Loucy (cell line): ENCODE results near the gene FOXA2.

Source experiments
- H2AFZ ChIP-seq: fragments of 200-600 bp; sonication (generic); 2 replicates; pipeline ENCODE4 v1.6.0; 2016; ENCODE audit warnings: antibody characterized with exemption, mild to moderate bottlenecking, low read length, moderate library complexity
- H3F3A ChIP-seq: fragments of 200-600 bp; 2 replicates; pipeline ENCODE4 v1.6.0; 2016; ENCODE audit warnings: antibody characterized with exemption, low read depth, mild to moderate bottlenecking
- H3K27me3 ChIP-seq: fragments of 200-600 bp; sonication (generic); 2 replicates; pipeline ENCODE4 v1.6.1; 2014; ENCODE audit warnings: low read length, mild to moderate bottlenecking; ENCODE audit not compliant: insufficient read depth, poor library complexity, severe bottlenecking
- H3K36me3 ChIP-seq: fragments of 200-600 bp; sonication (generic); 2 replicates; pipeline ENCODE4 v1.6.1; 2016; ENCODE audit warnings: low read length; ENCODE audit not compliant: insufficient read depth
- H3K4me1 ChIP-seq: fragments of 200-600 bp; sonication (generic); 2 replicates; pipeline ENCODE4 v1.5.1; 2014; ENCODE audit warnings: low read length, mild to moderate bottlenecking; ENCODE audit not compliant: insufficient read depth, poor library complexity, severe bottlenecking
- H3K4me2 ChIP-seq: fragments of 200-600 bp; sonication (generic); 2 replicates; pipeline ENCODE4 v1.6.0; 2014; ENCODE audit warnings: antibody characterized with exemption, low read length, low read depth, mild to moderate bottlenecking; ENCODE audit not compliant: poor library complexity, severe bottlenecking
- H3K4me3 ChIP-seq: fragments of 200-600 bp; sonication (generic); 2 replicates; pipeline ENCODE4 v1.5.1; 2014; ENCODE audit warnings: low read length, mild to moderate bottlenecking, mixed read lengths; ENCODE audit not compliant: poor library complexity, severe bottlenecking
- H3K79me2 ChIP-seq: fragments of 200-600 bp; sonication (generic); 2 replicates; pipeline ENCODE4 v1.6.1; 2014; ENCODE audit warnings: low read length; ENCODE audit not compliant: insufficient read depth
- H3K9ac ChIP-seq: fragments of 200-600 bp; sonication (generic); 2 replicates; pipeline ENCODE4 v1.6.0; 2014; ENCODE audit warnings: mild to moderate bottlenecking, low read depth, low read length, moderate library complexity; ENCODE audit not compliant: poor library complexity, severe bottlenecking
- H3K9me2 ChIP-seq: fragments of 200-600 bp; sonication (generic); replicated peaks from 2 replicates; pipeline ENCODE4 v1.6.1; 2016; ENCODE audit warnings: low read depth, low read length, mixed read lengths
- H3K9me3 ChIP-seq: fragments of 200-600 bp; sonication (generic); 2 replicates; pipeline ENCODE4 v1.6.1; 2014; ENCODE audit warnings: mild to moderate bottlenecking, antibody characterized with exemption, low read length, low read depth; ENCODE audit not compliant: insufficient read depth
- H4K20me1 ChIP-seq: fragments of 200-600 bp; sonication (generic); 2 replicates; pipeline ENCODE4 v1.6.0; 2014; ENCODE audit warnings: antibody characterized with exemption, low read length, mild to moderate bottlenecking; ENCODE audit not compliant: insufficient read depth, poor library complexity, severe bottlenecking
- EZH2phosphoT487 ChIP-seq: fragments of 200-600 bp; IDR thresholded peaks from 2 replicates; pipeline ENCODE4 v1.6.1; 2018; ENCODE audit warnings: antibody characterized with exemption, mild to moderate bottlenecking, moderate library complexity, borderline replicate concordance
- TF ChIP-seq, protein P1 (sequence below): fragments of 200-600 bp; sonication (generic); conservative IDR thresholded peaks from 2 replicates; pipeline ENCODE4 v1.5.1; 2014; ENCODE audit warnings: mild to moderate bottlenecking, antibody characterized with exemption, low read length

The FOXA2 gene

DNA sequence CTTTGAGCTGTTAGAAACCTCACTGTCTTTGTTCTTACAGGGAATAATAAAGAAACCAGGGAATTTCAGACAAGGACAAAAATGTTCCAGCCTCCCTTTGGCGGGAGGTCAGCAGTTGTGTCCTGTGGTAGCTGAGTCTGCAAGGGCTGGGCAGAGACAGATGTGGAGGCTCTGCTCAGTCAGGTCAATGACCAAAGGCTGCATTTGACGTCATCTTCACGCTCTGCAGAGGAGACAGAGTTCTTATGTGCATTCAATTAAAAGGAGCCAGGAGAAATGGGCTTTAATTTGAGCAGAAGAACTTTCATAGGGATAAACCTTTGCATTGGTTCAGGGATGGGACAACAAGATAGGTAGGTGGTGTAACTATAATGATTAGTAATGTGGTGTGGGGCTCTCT, 45.1 kb upstream of the FOXA2 start:
- H3K4me2 ChIP-seq, result no peak overlapping the region
- no peaks in the 10 kb centered on the region for H4K20me1 ChIP-seq
- H3K4me3 ChIP-seq, result no peak overlapping the region
- no peaks in the 10 kb centered on the region for H3K27me3 ChIP-seq
- H3F3A ChIP-seq, result no peaks in the 10 kb centered on the region
- H3K9ac ChIP-seq, result no peak overlapping the region
- no peaks in the 10 kb centered on the region for H3K9me2 ChIP-seq
- no peaks in the 10 kb centered on the region for H3K36me3 ChIP-seq
- H3K79me2 ChIP-seq, result no peaks in the 10 kb centered on the region
- no peak overlapping the region for H2AFZ ChIP-seq
- H3K4me1 ChIP-seq, result no peaks in the 10 kb centered on the region
- H3K9me3 ChIP-seq, result no peaks in the 10 kb centered on the region
- TF ChIP-seq, protein P1, sequence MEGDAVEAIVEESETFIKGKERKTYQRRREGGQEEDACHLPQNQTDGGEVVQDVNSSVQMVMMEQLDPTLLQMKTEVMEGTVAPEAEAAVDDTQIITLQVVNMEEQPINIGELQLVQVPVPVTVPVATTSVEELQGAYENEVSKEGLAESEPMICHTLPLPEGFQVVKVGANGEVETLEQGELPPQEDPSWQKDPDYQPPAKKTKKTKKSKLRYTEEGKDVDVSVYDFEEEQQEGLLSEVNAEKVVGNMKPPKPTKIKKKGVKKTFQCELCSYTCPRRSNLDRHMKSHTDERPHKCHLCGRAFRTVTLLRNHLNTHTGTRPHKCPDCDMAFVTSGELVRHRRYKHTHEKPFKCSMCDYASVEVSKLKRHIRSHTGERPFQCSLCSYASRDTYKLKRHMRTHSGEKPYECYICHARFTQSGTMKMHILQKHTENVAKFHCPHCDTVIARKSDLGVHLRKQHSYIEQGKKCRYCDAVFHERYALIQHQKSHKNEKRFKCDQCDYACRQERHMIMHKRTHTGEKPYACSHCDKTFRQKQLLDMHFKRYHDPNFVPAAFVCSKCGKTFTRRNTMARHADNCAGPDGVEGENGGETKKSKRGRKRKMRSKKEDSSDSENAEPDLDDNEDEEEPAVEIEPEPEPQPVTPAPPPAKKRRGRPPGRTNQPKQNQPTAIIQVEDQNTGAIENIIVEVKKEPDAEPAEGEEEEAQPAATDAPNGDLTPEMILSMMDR, result no peak
- no peak for TF ChIP-seq EZH2phosphoT487

DNA sequence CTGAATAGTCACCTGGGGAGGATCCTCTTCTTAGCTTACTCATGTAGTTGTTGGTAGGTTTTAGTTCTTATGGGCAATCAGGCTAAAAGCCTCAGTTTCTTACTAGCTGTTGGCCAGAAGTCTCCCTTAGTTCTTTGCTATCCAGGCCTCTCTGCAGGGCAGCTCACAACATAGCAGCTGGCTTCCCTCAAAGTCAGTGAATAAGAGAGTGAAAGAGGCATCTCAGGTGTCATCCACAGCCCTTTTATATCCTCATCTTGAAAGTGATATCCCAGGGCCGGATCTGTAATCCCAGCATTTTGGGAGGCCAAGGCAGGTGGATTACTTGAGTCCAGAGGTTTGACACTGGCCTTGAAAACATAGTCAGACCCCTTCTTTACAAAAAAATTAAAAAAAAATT, 42.1 kb upstream of the FOXA2 start:
- TF ChIP-seq, protein P1, result no peak
- no peak for TF ChIP-seq EZH2phosphoT487
- Histone ChIP-seq H3K36me3 (no peaks in the 10 kb centered on the region), H3K9me2 (no peaks in the 10 kb centered on the region), H3K9me3 (no peaks in the 10 kb centered on the region), H3F3A (no peaks in the 10 kb centered on the region), H3K27me3 (no peaks in the 10 kb centered on the region), H2AFZ (no peak overlapping the region), H3K4me2 (no peak overlapping the region), H3K79me2 (no peaks in the 10 kb centered on the region), H3K4me1 (no peaks in the 10 kb centered on the region), H3K4me3 (no peak overlapping the region), H3K9ac (no peak overlapping the region), H4K20me1 (no peaks in the 10 kb centered on the region)

GRCh38 chr20:22623211-22623610, 38.8 kb upstream of the FOXA2 start:
- H3F3A ChIP-seq, result no peaks in the 10 kb centered on the region
- H4K20me1 ChIP-seq, result no peaks in the 10 kb centered on the region
- no peaks in the 10 kb centered on the region for H3K9me3 ChIP-seq
- H3K79me2 ChIP-seq, result no peaks in the 10 kb centered on the region
- peaks cover 10% of the 10 kb centered on the region for H3K4me1 ChIP-seq
- no peak overlapping the region for H3K4me3 ChIP-seq
- no peak overlapping the region for H2AFZ ChIP-seq
- no peaks in the 10 kb centered on the region for H3K27me3 ChIP-seq
- H3K36me3 ChIP-seq, result no peaks in the 10 kb centered on the region
- no peak overlapping the region for H3K9ac ChIP-seq
- TF ChIP-seq, protein P1, result no peak
- TF ChIP-seq EZH2phosphoT487, result no peak
- no peak overlapping the region for H3K4me2 ChIP-seq
- H3K9me2 ChIP-seq, result no peaks in the 10 kb centered on the region
